Testis (tissue), 2 donors: Measurements from ENCODE around the gene MOB3B.

ENCODE experiments used
- POLR2A ChIP-seq: fragments of 450-650 bp; IDR thresholded peaks from one replicate; pipeline ENCODE4 v1.6.1; 2017; ENCODE audit warnings: antibody characterized with exemption, mild to moderate bottlenecking, moderate library complexity
- TF ChIP-seq, protein P1 (sequence below), 3 experiments: fragments of 450-650 bp in 2 of 3; fragments of 200-600 bp in 1 of 3; sonication (generic) in 1 of 3; IDR thresholded peaks; one replicate each; pipeline ENCODE4 v1.5.1; 2016 to 2019; ENCODE audit warnings: antibody characterized with exemption in 3 of 3, mild to moderate bottlenecking in 2 of 3, moderate library complexity in 1 of 3

DNA sequence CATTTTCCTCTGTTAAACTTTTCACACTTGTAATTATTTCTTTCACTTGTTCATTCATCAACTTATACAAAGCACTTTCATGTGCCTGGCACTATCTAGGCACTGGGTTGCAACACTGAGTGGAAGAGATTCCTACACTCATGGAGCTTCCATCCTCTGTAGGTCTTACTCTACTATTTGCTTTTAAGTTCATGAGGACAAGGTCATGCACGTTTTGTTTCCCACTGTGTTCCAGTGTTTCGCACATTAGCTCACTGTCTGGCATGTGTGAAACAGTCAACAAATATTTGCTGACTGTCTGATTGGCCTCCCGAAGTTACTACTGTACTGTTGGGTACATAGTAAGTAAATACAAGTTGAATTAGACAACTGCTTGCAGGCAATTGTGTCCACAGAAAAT lies 93.4 kb downstream of the MOB3B start:
- TF ChIP-seq, protein P1, sequence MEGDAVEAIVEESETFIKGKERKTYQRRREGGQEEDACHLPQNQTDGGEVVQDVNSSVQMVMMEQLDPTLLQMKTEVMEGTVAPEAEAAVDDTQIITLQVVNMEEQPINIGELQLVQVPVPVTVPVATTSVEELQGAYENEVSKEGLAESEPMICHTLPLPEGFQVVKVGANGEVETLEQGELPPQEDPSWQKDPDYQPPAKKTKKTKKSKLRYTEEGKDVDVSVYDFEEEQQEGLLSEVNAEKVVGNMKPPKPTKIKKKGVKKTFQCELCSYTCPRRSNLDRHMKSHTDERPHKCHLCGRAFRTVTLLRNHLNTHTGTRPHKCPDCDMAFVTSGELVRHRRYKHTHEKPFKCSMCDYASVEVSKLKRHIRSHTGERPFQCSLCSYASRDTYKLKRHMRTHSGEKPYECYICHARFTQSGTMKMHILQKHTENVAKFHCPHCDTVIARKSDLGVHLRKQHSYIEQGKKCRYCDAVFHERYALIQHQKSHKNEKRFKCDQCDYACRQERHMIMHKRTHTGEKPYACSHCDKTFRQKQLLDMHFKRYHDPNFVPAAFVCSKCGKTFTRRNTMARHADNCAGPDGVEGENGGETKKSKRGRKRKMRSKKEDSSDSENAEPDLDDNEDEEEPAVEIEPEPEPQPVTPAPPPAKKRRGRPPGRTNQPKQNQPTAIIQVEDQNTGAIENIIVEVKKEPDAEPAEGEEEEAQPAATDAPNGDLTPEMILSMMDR (IDR thresholded peaks at IDR 0.05), result no peak
- TF ChIP-seq POLR2A, result no peak
